ENCODE data around the gene OSBPL10.
"Not testable (repeated sequence)": the region's sequence is repeated elsewhere in the genome, so short reads cannot be mapped to it uniquely, and the experiment has no call there.

OSBPL10 gene

GRCh38 chr3:31804251-31805051 is 176.6 kb downstream of the OSBPL10 start:
- DNase-seq, result no peak

- DNase-seq, result no peak
Measured at GRCh38 chr3:31802981-31803740, 177.9 kb downstream of the OSBPL10 start.

- DNase-seq, result no peak
Measured at GRCh38 chr3:31800436-31800835, 180.6 kb downstream of the OSBPL10 start.

- no peak for DNase-seq
Measured at GRCh38 chr3:31798840-31799239, 182.2 kb downstream of the OSBPL10 start.

GRCh38 chr3:31793821-31794220 is 187.2 kb downstream of the OSBPL10 start:
- no peak for DNase-seq

- DNase-seq, result no peak
Measured at GRCh38 chr3:31791090-31791430, 190.0 kb downstream of the OSBPL10 start.

GRCh38 chr3:31790193-31791089 is 190.6 kb downstream of the OSBPL10 start:
- DNase-seq, result no peak

GRCh38 chr3:31789429-31789828 is 191.6 kb downstream of the OSBPL10 start:
- DNase-seq, result no peak

- DNase-seq, result no peak
Measured at GRCh38 chr3:31785734-31786133, 195.3 kb downstream of the OSBPL10 start.

- no peak for DNase-seq
Measured at GRCh38 chr3:31785286-31785685, 195.8 kb downstream of the OSBPL10 start.

GRCh38 chr3:31783851-31784250 is 197.2 kb downstream of the OSBPL10 start:
- DNase-seq, result not testable (repeated sequence)

- not testable (repeated sequence) for DNase-seq
Measured at GRCh38 chr3:31782306-31782705, 198.8 kb downstream of the OSBPL10 start.

GRCh38 chr3:31779514-31779913 is 201.5 kb downstream of the OSBPL10 start:
- DNase-seq, result no peak

GRCh38 chr3:31777887-31778286 is 203.2 kb downstream of the OSBPL10 start:
- no peak for DNase-seq

GRCh38 chr3:31777092-31777491 is 204.0 kb downstream of the OSBPL10 start:
- DNase-seq, result no peak

GRCh38 chr3:31776016-31776415 is 205.0 kb downstream of the OSBPL10 start:
- DNase-seq, result no peak

- no peak for DNase-seq
Measured at GRCh38 chr3:31775383-31775782, 205.7 kb downstream of the OSBPL10 start.

- no peak for DNase-seq
Measured at GRCh38 chr3:31772758-31773473, 208.1 kb downstream of the OSBPL10 start.

- no peak for DNase-seq
Measured at GRCh38 chr3:31772272-31772671, 208.8 kb downstream of the OSBPL10 start.

- DNase-seq, result no peak
Measured at GRCh38 chr3:31770822-31771326, 210.2 kb downstream of the OSBPL10 start.

GRCh38 chr3:31768479-31769125 is 212.5 kb downstream of the OSBPL10 start:
- DNase-seq, result peak; percentile 36 to 62

- no peak for DNase-seq
Measured at GRCh38 chr3:31767920-31768319, 213.1 kb downstream of the OSBPL10 start.
